ENCODE measurements around the gene KIAA1217.

- TF ChIP-seq, protein P1, sequence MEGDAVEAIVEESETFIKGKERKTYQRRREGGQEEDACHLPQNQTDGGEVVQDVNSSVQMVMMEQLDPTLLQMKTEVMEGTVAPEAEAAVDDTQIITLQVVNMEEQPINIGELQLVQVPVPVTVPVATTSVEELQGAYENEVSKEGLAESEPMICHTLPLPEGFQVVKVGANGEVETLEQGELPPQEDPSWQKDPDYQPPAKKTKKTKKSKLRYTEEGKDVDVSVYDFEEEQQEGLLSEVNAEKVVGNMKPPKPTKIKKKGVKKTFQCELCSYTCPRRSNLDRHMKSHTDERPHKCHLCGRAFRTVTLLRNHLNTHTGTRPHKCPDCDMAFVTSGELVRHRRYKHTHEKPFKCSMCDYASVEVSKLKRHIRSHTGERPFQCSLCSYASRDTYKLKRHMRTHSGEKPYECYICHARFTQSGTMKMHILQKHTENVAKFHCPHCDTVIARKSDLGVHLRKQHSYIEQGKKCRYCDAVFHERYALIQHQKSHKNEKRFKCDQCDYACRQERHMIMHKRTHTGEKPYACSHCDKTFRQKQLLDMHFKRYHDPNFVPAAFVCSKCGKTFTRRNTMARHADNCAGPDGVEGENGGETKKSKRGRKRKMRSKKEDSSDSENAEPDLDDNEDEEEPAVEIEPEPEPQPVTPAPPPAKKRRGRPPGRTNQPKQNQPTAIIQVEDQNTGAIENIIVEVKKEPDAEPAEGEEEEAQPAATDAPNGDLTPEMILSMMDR (IDR thresholded peaks at IDR 0.05) = no peak
- no peak for TF ChIP-seq POLR2A (IDR thresholded peaks at IDR 0.05)
Observed at GRCh38 chr10:24485304-24485703, 276.4 kb downstream of the KIAA1217 start.
